Kidney tubule cell (primary cell): ENCODE data around the gene USH2A.

ENCODE experiments used
- DNase-seq: peaks from one replicate; pipeline ENCODE4 v3.0.0-alpha.2; 2018; ENCODE audit warnings: low spot score

The USH2A gene

GRCh38 chr1:215599418-215600074 lies 823.7 kb downstream of the USH2A start:
- DNase-seq: peak; percentile 67

GRCh38 chr1:215597961-215598360 lies 825.3 kb downstream of the USH2A start:
- DNase-seq: no peak

GRCh38 chr1:215595231-215595630 lies 828.0 kb downstream of the USH2A start:
- DNase-seq: peak; percentile 47

GRCh38 chr1:215594640-215595039 lies 828.6 kb downstream of the USH2A start:
- DNase-seq: no peak

GRCh38 chr1:215590779-215591491 lies 832.3 kb downstream of the USH2A start:
- no peak for DNase-seq

GRCh38 chr1:215589650-215590435 lies 833.4 kb downstream of the USH2A start:
- peak; percentile 32 for DNase-seq

GRCh38 chr1:215584389-215584788 lies 838.9 kb downstream of the USH2A start:
- DNase-seq: no peak

- peak; percentile 80 for DNase-seq
These were observed 840.0 kb downstream of the USH2A start for GRCh38 chr1:215583185-215583749.

GRCh38 chr1:215581896-215582295 lies 841.4 kb downstream of the USH2A start:
- DNase-seq: no peak
